ENCODE results near the gene GARS1.
"Not testable (repeated sequence)": the region's sequence is repeated elsewhere in the genome, so short reads cannot be mapped to it uniquely, and the experiment has no call there.

Gene GARS1

GRCh38 chr7:30594540-30595435, at the start of gene GARS1:
GARS1 (plus strand) TSS chr7:30594878; CDS start chr7:30594922, 44 bp downstream.
- peak; percentile 86 to 90 for DNase-seq

- no peak for DNase-seq
Measured at GRCh38 chr7:30545791-30546555, 48.7 kb upstream of the GARS1 start.

GRCh38 chr7:30546596-30546995, 48.1 kb upstream of the GARS1 start:
- no peak for DNase-seq

GRCh38 chr7:30548845-30549244, 45.8 kb upstream of the GARS1 start:
- DNase-seq: peak; percentile 76 to 92

DNA sequence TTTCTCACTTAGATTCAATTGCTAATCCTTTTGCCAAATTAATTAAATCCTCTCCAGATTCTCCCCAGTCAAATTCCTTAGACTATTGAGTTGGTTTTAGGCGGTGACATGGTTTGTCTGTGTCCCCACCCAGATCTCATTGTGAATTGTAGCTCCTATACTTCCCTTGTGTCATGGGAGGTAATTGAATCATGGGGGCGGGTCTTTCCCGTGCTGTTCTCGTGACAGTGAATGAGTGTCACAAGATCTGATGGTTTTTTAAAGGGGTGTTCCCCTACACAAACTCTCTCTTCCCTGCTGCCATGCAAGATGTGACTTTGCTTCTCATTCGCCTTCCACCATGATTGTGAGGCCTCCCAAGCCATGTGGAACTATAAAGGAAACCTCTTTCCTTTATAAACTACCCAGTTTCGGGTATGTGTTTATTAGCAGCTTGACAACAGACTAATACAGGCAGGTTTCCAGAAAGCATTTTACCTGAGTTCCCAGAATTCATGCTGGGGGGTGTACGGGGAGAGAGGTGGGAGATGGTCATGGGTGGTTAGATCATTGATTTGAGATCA, 44.7 kb upstream of the GARS1 start:
- DNase-seq: peak; percentile 94 to 98

- DNase-seq: no peak
Measured at GRCh38 chr7:30552330-30552729, 42.3 kb upstream of the GARS1 start.

- DNase-seq: no peak
Measured at GRCh38 chr7:30553141-30553540, 41.5 kb upstream of the GARS1 start.

- no peak for DNase-seq
Measured at GRCh38 chr7:30553546-30553945, 41.1 kb upstream of the GARS1 start.

DNA sequence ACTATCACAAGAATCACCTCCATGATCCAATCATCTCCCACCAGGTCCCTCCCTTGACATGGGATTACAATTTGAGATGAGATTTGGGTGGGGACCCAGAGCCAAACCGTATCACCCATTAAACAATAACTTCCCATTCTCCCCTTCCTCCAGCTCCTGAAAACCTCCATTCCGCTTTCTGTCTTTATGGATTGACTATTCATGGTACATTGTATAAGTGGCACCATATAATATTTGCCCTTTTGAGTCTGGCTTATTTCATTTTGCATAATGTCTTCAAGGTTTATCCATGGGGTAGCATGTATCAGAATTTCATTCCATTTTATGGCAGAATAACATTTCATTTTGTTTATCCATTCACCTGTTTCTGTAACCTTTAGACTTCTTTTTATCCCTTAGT, 39.2 kb upstream of the GARS1 start:
- DNase-seq: no peak

DNA sequence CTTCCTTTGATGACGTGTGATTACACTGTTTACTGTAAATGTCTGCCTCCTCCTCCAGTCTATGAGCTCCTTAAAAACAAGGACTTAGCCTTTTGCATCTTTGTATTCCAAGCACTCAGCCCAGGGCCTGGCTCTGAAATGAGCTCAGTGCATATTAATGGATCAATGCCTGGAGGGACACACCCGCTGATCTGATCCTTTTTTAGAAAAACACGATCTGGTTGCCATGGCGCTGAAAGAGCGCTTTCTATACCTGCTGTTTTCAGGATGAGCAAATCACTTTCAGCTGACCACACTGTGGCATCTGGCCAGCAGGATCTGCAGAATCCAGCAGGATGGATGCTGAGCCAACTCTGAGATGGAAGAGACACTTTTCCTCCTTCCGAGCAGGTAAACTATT, 37.8 kb upstream of the GARS1 start:
- no peak for DNase-seq

- DNase-seq: no peak
Measured at GRCh38 chr7:30557245-30557644, 37.4 kb upstream of the GARS1 start.

DNA sequence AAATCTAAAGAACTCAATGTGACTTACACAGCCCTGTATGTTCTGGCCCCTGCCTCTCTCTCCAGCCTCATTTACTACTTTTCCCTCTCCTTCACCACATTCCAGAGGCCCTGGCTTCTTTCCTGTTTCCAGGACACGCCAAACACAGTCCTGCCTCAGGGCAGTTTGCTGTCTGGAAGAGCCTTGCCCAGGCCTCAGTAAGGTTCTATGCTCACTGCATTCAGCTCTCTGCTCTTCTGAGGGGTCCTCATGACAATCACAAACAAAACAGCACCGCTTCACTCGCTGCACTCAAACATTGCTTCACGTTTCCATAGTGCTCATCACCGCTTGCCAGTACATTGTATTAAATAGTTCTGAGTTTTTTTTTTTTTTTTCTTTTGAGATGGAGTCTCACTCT, 35.1 kb upstream of the GARS1 start:
- DNase-seq: no peak

- no peak for DNase-seq
Measured at GRCh38 chr7:30561389-30561788, 33.3 kb upstream of the GARS1 start.

DNA sequence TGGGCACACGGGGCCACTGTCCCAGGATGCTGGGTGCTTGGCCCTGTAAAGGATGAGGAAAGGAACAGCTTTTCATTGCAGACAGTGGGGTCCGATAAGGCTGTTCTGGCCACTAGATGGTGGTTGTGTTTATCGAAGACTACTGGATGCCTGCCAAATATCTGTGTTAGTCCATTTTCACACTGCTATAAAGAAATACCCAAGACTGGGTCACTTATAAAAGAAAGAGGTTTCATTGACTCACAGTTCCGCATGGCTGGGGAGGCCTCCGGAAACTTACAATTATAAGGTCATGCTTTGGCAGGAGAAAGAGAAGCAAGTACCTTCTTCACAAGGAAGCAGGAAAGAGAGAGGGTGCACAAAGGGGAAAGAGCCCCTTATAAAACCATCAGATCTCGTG, 32.2 kb upstream of the GARS1 start:
- no peak for DNase-seq

DNA sequence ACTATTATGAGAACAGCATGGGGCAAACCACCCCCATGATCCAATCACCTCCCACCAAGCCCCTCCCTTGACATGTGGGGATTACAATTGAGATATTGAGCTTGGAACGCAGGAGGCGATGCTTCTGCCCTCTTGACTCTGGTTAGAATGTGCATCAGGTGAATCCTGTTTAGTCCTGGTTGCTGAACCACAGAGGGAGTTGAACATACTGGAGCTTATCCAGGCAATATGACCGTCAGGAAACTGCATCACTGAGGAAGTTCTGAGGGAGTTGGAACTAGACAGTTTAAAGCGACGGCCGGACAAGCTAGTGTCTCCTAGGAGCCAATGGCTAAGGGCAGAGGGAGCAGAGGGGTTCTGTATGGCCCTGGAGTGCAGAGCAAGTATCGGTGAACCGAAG, 31.8 kb upstream of the GARS1 start:
- no peak for DNase-seq

DNA sequence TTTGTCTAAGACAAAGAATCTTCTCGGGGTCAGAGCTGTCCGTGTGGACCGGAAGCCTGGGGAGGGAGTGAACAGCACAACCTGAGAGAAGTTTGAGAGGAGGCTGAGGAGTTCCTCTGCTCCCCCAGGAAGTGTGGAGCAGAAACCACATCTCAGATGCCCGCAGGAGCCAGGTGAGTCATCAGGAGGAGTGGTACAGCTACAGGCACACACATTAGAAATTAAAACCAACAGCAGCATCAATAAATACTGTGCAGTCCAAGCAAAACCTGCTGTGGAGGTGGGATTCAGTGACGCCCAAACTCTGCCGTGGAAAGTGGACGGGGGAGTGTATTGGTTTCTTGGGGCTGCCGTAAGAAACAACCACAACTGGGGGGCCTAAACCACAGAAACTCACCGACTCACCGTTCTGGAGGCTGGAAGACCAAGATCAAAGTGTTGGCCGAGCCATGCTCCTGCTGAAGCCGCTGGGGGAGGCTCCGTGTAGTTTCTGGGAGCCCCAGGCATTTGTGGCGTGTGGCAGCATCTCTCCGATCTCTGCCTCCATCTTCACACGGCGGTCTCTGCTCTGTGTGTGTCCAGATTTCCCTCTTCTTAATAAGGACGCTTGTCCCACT, 31.2 kb upstream of the GARS1 start:
- no peak for DNase-seq

GRCh38 chr7:30564243-30564892, 30.3 kb upstream of the GARS1 start:
- DNase-seq: peak; percentile 76 to 95

DNA sequence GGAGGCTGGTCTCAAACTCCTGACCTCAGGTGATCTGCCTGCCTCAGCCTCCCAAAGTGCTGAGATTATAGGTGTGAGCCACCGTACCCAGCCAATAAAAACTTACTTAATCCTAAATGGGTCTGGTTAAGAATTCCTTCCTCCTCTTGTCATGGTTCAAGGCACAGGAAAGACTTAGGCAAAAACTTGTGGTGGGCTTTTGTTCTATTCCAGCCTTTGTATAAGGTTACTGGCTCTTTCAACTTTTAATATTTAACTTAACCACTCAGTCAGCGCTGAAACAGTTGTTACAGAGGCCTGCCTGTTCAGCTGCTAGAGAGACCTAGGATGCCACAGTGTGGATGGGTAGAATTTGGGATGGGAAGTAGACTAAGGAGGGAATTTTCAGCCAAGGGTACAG, 28.1 kb upstream of the GARS1 start:
- no peak for DNase-seq

DNA sequence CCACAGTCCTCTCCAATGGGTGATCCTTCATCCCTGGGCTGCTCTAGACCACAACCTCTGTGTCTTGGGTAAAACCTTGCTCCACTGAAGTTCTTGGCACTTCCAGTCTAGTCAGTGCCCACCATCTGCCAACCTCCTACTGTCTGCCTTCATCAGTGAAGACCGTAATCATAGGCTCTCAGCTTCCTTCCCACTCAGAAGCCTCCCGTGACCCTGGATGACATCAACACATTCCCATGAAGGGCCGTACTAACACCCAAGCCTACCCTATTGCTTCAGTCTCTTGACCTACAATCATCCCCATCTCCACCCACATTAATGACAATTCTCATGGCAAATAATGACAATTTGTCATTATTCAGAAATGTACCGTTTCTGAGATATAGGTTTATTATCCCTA, 27.6 kb upstream of the GARS1 start:
- DNase-seq: peak; percentile 61 to 96

DNA sequence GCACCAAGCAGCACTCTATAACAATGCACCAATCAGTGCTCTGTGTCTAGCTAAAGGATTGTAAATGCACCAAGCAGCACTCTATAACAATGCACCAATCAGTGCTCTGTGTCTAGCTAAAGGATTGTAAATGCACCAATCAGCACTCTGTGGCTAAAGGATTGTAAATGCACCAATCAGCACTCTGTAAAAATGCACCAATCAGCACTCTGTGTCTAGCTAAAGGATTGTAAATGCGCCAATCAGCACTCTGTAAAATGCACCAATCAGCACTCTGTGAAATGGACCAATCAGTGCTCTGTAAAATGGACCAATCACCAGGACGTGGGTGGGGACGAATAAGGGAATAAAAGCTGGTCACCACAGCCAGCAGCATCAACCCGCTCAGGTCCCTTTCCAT, 24.4 kb upstream of the GARS1 start:
- not testable (repeated sequence) for DNase-seq

DNA sequence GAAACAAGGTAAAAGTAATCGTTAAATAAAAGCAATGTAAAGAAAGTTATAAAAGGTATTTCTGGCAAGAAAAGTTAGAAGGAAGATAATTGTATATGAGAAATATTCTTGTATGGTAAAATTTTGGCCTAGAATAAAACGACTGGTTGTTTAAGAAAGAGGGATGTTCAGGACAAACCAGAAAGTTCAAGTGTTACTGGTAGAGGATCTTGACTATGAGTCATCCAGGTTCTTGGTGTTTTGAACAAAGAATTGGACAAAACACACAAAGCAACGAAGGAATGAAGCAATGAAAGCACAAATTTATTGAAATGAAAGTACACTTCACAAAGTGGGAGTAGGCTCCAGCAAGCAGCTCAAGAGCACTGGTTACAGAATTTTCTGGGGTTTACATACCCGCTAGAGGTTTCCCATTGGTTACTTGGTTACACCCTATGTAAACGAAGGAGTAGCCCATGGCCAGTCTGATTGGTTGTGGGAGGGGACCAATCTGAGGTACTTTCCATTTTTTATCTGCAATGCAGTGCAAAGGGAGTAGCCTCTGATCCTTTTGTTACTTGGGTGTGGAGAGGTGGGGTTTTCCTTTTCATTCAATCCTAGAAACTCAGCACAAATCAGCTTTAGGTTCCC, 22.4 kb upstream of the GARS1 start:
- DNase-seq: peak in 1 of 2 donors; percentile 67

- no peak for DNase-seq
Measured at GRCh38 chr7:30575910-30576309, 18.8 kb upstream of the GARS1 start.
